Right cardiac atrium (tissue), 5 donors: Measurements from ENCODE around the gene PLEKHG3. TPM values are rescaled to one million over a fixed set of nuclear protein-coding genes. Genes with fewer than 3 reads are reported as not detected.
A peak's percentile ranks its signal among the peaks of the same experiment; 100 is the strongest.

Experiments
- ATAC-seq, 2 donors: fragments of 200-7000 bp; cut with Tn5 transposase; one replicate each; pipeline versions ENCODE4 v1.8.0 to v1.9.1; 2020; ENCODE audit warnings: moderate library complexity in 2 of 2, mild to moderate bottlenecking in 1 of 2
- DNase-seq, 3 donors: peaks; one replicate each; pipeline ENCODE4 v3.0.0-alpha.2; 2020
- H3K27ac ChIP-seq: one replicate; pipeline ENCODE4 v1.5.1; 2013; ENCODE audit warnings: mild to moderate bottlenecking, low read length, control low read depth, moderate library complexity
- H3K27me3 ChIP-seq: one replicate; pipeline ENCODE4 v1.6.1; 2013; ENCODE audit not compliant: control insufficient read depth, insufficient read depth
- H3K4me1 ChIP-seq: one replicate; pipeline ENCODE4 v1.6.1; 2013; ENCODE audit warnings: low read length; ENCODE audit not compliant: control insufficient read depth, insufficient read depth
- H3K4me3 ChIP-seq: one replicate; pipeline ENCODE4 v1.5.1; 2013; ENCODE audit warnings: low read length, control low read depth
- H3K9me3 ChIP-seq: one replicate; pipeline ENCODE4 v1.6.1; 2013; ENCODE audit warnings: low read length; ENCODE audit not compliant: control insufficient read depth
- WGBS: extraction: QIAGEN DNeasy Blood & Tissue Kit; methylation state at CpG from one replicate; pipeline ENCODE4 v1.1.7; 2013; 5-methylcytosine and 5-hydroxymethylcytosine counted together
- intact Hi-C, 4 donors: fragments of 100-400 bp; cut with DNase I; formaldehyde crosslinking; loops; one replicate each; pipeline versions ENCODE4 v1.11.0 to v1.14.0; 2022 to 2023
- polyA plus RNA-seq: library from polyadenylated mRNA; stranded (reverse); fragments of 200-250 nt; gene quantifications from one replicate; pipeline ENCODE4 v1.2.3, GENCODE V29; 2013
- total RNA-seq, 4 donors: library from RNA; stranded (reverse); fragmentation: NEBNext Ultra II Directional; extraction: Animal tissue kit (Norgen Biotek cat#: 25700); gene quantifications; one replicate each; pipeline ENCODE4 v1.2.1, GENCODE V29; 2021
- donor health status: healthy with polysubstance abuse.
- donor health status: DM: no; HTN: yes; CAD: no.
- donor health status: DM: no; HTN: no; CAD: no.
- donor health status: DM: no; HTN: yes; CAD: no; lungs with severe emphysema.
- donor health status: DM: yes; HTN: yes; CAD: no.

Gene PLEKHG3
- total and polyA plus RNA-seq, 5 donors, result 12.6 to 58.7 (median 47.8) TPM

DNA sequence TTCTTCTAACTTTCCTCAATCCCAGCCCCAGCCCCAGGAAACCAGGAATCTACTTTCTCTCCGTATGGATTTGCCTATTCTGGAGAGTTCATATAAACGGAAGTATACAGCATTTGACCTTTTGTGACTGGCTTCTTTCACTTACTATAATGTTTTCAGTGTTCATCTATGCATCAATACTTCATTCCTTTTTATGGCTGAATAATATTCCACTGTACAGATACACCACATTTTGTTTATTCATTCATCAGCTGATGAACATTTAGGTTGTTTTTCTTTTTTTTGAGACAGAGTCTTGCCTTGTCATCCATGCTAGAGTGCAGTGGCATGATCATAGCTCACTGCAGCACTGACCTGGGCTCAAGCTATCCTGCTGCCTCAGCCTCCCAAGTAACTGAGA, 3.9 kb upstream of the PLEKHG3 start:
- H3K4me3 ChIP-seq, result no peak overlapping the region
- no peak overlapping the region for H3K27ac ChIP-seq
- H3K27me3 ChIP-seq, result no peaks in the 10 kb centered on the region
- ATAC-seq, result no peak
- no peak for DNase-seq
- no peaks in the 10 kb centered on the region for H3K9me3 ChIP-seq
- peaks cover 5% of the 10 kb centered on the region for H3K4me1 ChIP-seq
- intact Hi-C loops, result no loop called here
- WGBS, result 79% methylated on average over 2 of the region's 2 CpGs

GRCh38 chr14:64700894-64701293, 3.3 kb upstream of the PLEKHG3 start:
- DNase-seq (no peak), ATAC-seq (no peak)
- Histone ChIP-seq H3K27me3 (no peaks in the 10 kb centered on the region), H3K4me1 (peaks cover 5% of the 10 kb centered on the region), H3K9me3 (no peaks in the 10 kb centered on the region), H3K27ac (no peak overlapping the region), H3K4me3 (no peak overlapping the region)
- intact Hi-C loops, result no loop called here
- WGBS, result 95% methylated on average over 4 of the region's 4 CpGs

GRCh38 chr14:64701660-64702059, 2.6 kb upstream of the PLEKHG3 start:
- Histone ChIP-seq H3K27me3 (no peaks in the 10 kb centered on the region), H3K9me3 (no peaks in the 10 kb centered on the region), H3K4me3 (no peak overlapping the region), H3K4me1 (peaks cover 6% of the 10 kb centered on the region), H3K27ac (no peak overlapping the region)
- intact Hi-C loops, result no loop called here
- ATAC-seq (no peak), DNase-seq (no peak)
- WGBS, result 56% methylated on average over 1 of the region's 1 CpG

GRCh38 chr14:64702493-64703394, 1.5 kb upstream of the PLEKHG3 start:
- intact Hi-C loops, result no loop called here
- H3K4me1 ChIP-seq, result peaks cover 9% of the 10 kb centered on the region
- H3K4me3 ChIP-seq, result no peak overlapping the region
- H3K9me3 ChIP-seq, result no peaks in the 10 kb centered on the region
- no peak overlapping the region for H3K27ac ChIP-seq
- DNase-seq, result no peak
- no peak for ATAC-seq
- no peaks in the 10 kb centered on the region for H3K27me3 ChIP-seq
- WGBS, result 74% methylated on average over 25 of the region's 25 CpGs

DNA sequence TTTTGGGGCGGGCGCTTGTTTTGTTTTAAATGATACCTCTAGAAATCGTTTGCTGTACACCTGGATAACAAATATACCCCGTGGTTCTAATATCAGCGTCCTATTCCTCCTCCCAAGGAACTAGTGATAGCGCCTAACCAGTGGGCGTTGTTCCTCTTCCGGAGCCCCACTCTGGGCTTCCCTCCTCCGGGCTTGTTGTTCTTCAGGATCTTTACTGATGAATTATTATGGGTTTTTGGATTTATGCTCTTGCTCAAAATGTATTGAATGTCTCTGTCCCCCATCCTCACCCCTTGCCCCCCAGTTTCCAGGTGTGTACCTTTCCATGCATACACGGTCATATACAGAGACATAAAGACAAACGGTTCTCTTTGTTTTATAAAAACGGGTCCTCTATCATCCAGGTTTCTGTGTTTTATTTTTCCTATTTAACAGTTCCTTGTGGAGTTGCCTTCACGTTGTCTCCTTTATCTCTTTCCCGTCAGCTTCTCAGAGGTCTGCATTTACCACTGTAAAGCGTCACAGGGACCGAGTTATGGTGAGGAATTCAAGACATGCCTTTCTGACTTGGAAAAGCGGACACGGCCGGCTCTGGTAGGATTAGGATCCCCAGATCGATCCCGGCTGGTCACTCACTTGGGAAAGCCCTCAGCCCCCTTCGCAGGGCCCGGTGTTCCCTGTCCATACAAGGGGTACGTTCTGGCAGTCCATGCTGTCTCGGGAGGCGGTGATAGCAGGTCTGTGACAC, 655 bp upstream of the PLEKHG3 start:
- Histone ChIP-seq H3K9me3 (no peaks in the 10 kb centered on the region), H3K4me3 (peak overlapping the region; percentile 80), H3K4me1 (peaks cover 12% of the 10 kb centered on the region), H3K27ac (peak overlapping the region; percentile 15), H3K27me3 (no peaks in the 10 kb centered on the region)
- intact Hi-C loops, result no loop called here
- no peak for DNase-seq
- WGBS, result 26% methylated on average over 26 of the region's 26 CpGs
- ATAC-seq, result no peak

GRCh38 chr14:64704743-64705380, 638 bp downstream of the PLEKHG3 start:
- peaks cover 21% of the 10 kb centered on the region for H3K4me1 ChIP-seq
- H3K4me3 ChIP-seq, result peak overlapping the region; percentile 80
- DNase-seq (peak in 2 of 3 donors; percentile 77 to 81), ATAC-seq (peak; percentile 35 to 51)
- WGBS, result 1% methylated on average over 51 of the region's 51 CpGs
- peak overlapping the region; percentile 44 for H3K27ac ChIP-seq
- H3K9me3 ChIP-seq, result no peaks in the 10 kb centered on the region
- H3K27me3 ChIP-seq, result no peaks in the 10 kb centered on the region
- intact Hi-C loops, result no loop called here

DNA sequence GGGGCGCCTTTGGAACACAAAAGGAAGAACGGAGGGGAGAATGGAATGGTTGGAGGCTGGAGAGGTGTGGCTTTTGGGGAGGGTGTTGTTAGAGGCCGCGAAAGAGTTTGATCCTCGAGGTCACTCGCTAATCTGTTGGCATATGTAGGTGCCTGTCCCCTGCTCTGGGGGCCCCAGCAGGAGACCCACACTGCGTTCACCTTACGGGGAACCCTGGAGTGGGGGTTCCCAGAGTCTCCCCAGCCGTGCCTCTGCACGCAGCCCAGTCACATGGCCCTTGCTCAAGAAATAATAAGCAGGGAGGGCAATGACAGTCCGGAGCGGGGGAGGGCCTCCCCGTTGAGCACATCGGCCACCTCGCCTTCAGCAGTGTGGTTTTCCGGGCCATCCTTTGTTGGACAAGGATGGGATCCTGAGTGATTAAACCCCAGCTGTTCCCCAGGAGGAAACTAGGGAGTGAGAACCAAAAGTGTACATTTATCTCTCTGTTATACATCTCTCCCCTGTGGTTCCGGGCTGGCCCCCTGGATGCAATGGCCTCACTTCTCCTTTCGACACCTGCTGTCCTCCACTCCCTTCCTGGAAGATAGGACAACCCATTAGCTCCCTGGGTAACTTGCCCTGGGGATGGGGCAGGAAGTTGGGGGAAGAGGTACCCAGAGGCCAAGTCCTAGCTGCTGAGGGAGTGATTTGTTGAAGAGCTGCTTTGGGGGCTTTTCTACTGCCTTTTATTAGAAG, 1.3 kb downstream of the PLEKHG3 start:
- no peaks in the 10 kb centered on the region for H3K27me3 ChIP-seq
- DNase-seq (peak in 1 of 3 donors; percentile 76), ATAC-seq (peak; percentile 15 to 29)
- intact Hi-C loops, result no loop called here
- H3K9me3 ChIP-seq, result no peaks in the 10 kb centered on the region
- WGBS, result 17% methylated on average over 18 of the region's 18 CpGs
- peaks cover 21% of the 10 kb centered on the region for H3K4me1 ChIP-seq
- H3K4me3 ChIP-seq, result peak overlapping the region; percentile 80
- H3K27ac ChIP-seq, result peak overlapping the region; percentile 44

DNA sequence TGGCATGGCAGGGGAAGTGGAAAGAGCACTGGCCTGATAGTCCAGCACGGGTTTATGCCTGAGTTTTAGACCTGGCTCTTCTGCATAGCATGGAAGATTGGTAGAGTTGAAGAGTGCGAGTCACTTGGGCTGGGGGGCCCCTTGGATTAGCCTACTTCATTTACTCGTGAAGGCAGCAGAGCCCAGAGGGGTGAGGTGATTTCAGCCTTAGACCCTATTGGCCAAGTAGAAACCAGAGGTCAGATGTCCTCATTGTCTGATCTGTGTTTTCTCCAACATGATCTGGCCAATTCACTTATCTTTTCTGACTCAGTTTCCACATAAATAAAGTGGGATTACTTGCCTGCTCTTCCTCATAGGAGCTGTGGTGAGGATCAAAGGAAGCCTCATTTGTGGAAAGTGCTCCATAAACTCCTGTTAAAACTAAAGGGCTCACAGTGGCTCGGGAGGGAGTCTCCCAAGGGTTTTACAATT, 1.9 kb downstream of the PLEKHG3 start:
- no peaks in the 10 kb centered on the region for H3K9me3 ChIP-seq
- peak overlapping the region; percentile 80 for H3K4me3 ChIP-seq
- ATAC-seq (no peak), DNase-seq (no peak)
- H3K27me3 ChIP-seq, result no peaks in the 10 kb centered on the region
- peaks cover 24% of the 10 kb centered on the region for H3K4me1 ChIP-seq
- 40% methylated on average over 4 of the region's 4 CpGs for WGBS
- H3K27ac ChIP-seq, result peak overlapping the region; percentile 26
- intact Hi-C loops, result no loop called here

GRCh38 chr14:64706593-64707193, 2.5 kb downstream of the PLEKHG3 start:
- intact Hi-C loops, result no loop called here
- H3K4me3 ChIP-seq, result no peak overlapping the region
- 34% methylated on average over 14 of the region's 14 CpGs for WGBS

GRCh38 chr14:64707661-64708060, 3.4 kb downstream of the PLEKHG3 start:
- ATAC-seq (no peak), DNase-seq (no peak)
- intact Hi-C loops, result no loop called here
- Histone ChIP-seq H3K4me3 (no peak overlapping the region), H3K9me3 (no peaks in the 10 kb centered on the region), H3K27me3 (no peaks in the 10 kb centered on the region), H3K4me1 (peaks cover 24% of the 10 kb centered on the region), H3K27ac (no peak overlapping the region)
- 62% methylated on average over 7 of the region's 7 CpGs for WGBS

More at GRCh38 chr14:64706593-64707193, 2.5 kb downstream of the PLEKHG3 start:
- peak overlapping the region; percentile 78 for H3K27ac ChIP-seq
- DNase-seq (peak in 2 of 3 donors; percentile 68 to 82), ATAC-seq (no peak)
- H3K4me1 ChIP-seq, result peaks cover 24% of the 10 kb centered on the region
- no peaks in the 10 kb centered on the region for H3K27me3 ChIP-seq
- no peaks in the 10 kb centered on the region for H3K9me3 ChIP-seq
